GM12872 (cell line): Measurements from ENCODE around the gene SPON1.

Experiments used
- TF ChIP-seq, protein P1 (sequence below): IDR thresholded peaks from 3 replicates; pipeline ENCODE4 v1.5.1; 2011; ENCODE audit warnings: low read depth, mild to moderate bottlenecking, low read length, moderate library complexity; ENCODE audit not compliant: insufficient read depth

SPON1 gene

DNA sequence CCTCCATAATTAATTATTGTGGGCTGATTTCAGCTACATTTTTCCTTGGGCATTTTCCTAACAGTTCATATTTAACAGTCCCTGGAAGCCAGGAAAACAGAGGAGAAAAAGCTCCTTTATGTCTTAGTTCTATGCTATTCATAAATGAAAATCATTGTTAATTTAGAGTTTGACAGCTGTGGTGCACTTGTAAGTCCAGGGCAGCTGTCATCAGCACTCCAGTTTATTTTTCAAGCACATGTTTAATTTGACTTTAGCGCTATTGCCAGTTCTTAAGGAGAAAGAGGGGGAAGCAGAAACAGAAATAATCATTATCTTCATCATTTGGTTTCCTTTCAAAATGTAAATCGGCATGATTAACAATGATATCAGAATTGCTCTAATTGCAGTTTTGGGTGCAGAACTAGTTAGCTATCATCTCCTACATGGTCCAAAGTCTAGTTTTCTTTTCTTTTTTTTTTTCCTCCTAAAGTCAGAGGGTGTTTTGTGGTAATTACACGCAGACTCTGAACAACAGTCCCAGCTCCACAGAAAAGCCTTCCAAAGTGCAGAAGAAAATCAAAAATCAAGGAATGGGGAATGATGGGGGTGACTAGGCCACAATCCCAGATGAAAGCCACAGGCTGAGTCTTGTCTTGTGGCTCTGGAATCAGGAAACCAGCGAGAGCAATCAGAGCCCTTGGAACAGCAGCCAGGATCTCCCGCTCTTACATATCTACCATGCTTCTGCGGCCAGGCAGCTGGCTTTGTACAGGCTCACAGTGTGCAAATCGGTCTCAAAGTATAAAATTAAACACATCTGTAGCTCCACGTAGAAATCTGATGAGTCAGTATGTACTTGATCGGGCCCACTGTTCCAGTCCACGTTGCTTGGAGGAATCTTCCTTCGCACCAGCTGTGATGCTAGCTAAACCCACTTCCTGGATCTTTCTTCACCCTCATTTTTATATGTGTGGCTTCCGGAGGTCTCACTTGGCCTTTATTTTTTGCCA lies 91.9 kb downstream of the SPON1 start:
- TF ChIP-seq, protein P1, sequence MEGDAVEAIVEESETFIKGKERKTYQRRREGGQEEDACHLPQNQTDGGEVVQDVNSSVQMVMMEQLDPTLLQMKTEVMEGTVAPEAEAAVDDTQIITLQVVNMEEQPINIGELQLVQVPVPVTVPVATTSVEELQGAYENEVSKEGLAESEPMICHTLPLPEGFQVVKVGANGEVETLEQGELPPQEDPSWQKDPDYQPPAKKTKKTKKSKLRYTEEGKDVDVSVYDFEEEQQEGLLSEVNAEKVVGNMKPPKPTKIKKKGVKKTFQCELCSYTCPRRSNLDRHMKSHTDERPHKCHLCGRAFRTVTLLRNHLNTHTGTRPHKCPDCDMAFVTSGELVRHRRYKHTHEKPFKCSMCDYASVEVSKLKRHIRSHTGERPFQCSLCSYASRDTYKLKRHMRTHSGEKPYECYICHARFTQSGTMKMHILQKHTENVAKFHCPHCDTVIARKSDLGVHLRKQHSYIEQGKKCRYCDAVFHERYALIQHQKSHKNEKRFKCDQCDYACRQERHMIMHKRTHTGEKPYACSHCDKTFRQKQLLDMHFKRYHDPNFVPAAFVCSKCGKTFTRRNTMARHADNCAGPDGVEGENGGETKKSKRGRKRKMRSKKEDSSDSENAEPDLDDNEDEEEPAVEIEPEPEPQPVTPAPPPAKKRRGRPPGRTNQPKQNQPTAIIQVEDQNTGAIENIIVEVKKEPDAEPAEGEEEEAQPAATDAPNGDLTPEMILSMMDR, result no peak

DNA sequence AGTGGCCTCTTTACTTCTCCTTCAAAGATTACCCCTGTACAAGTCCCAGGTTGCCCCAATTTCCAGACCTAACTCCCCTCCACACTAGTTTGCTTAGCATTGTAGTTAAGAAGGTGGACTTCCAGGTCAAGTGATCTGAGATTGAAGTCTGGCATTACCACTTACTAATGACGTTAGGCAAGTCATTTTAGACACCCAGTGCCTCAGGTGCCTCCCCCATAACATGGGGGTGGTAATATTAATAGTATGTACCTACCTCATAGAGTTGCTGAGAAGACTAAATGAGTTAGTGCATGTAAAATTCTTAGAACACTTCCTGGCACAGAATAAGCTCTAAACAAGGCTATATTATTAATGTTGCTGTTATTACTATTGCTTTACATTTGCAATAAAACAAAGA lies 93.4 kb downstream of the SPON1 start:
- TF ChIP-seq, protein P1, result no peak

DNA sequence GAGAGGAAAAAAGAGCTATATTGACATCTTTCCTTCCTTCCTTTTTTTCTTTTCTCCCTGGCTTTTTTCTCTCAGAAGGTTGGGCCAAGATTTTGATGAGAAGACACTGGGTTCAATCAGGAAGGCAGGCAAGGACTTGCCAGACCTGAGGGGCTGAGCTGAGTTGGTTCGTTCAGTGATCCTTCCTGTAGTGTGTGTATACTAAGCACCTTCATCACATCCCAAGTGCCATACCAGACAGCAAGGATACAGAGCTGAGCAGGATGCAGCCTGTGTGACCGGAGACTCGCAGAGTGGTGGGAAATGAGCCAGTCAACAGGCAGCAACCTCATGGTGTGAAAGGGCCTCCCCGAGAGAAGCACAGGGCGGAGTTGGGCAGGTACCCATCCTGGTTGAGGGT lies 95.5 kb downstream of the SPON1 start:
- TF ChIP-seq, protein P1, result no peak

DNA sequence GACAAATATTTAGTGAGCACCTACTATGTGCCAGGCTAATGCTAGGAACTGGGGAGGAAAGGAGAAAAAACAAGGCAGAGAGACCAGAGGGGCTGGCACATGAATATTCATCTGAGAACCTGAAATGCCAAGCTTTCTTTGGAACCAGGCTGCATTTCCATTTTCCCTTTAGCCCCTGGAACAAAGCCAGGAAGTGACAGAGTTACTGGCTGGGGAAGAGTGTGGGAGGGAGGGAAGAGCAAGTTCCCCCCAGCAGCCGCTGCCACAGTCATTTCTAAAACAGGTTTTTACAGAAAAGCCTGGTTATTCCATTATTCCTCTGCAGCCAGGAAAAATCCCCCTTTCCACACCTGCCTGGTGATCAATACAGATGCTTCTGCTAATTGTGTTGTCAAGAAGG lies 97.0 kb downstream of the SPON1 start:
- TF ChIP-seq, protein P1, result no peak

DNA sequence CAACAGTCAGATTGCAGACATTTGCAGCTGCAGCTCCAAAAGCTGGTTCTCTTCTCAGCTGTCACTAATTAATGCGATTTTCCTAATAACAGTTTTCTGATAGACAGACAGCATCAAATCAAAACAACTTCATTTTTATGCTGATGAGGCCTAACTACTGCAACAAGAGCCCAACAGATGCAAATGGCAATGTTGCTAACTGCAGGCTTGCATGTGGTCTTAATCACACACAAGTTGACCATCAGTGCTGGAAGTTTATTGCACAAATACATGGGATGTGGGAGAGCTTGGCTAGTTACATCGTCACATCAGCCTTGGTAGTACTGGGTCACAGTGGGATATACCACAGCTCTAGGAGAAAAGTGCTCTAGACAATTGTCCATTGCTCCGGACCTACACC lies 99.2 kb downstream of the SPON1 start:
- TF ChIP-seq, protein P1, result no peak

DNA sequence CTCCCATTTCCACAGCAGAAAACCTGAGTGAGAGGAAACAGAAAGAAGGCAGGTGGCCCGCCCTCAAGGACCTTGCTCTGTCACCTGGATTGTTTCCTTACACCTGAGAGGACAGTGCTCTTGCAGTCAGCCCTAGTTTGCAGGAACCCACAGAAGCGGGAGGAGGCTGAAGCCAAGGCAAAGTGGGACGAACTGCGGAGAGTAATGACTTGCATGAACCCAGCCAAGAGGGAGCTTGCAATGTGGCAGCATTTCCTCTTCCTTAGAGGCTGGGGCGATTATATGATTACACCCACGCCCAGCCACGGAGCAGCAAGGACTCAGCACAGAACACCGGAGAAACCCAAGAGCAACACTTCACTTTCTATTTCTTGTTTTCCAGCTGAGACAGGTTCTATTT lies 102.6 kb downstream of the SPON1 start:
- TF ChIP-seq, protein P1, result no peak

DNA sequence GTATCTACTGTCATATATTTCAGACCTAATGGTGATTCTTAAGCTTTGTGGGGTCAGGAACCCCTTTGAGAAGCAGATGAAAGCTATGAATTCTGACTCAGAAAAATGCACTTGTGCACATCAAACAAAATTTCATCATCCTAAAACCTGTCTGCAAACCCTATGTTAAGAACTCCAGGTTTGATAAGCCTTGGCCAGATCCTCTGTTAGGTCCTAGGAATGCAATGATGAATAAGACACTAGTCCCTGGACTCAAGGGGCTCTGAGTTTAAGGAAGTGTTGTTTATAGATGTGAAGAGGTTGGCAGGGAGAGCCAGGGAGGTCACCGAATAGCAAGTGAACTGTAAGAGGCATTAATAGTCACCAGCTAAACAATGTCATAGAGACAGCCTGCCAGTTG lies 103.2 kb downstream of the SPON1 start:
- TF ChIP-seq, protein P1, result no peak
